ENCODE results near the gene PLEKHA6. TPM values are rescaled to one million over a fixed set of nuclear protein-coding genes. Genes with fewer than 3 reads are reported as not detected.

PLEKHA6 gene
- total and polyA plus RNA-seq, 2 donors (not counting 1 experiment from before 2014, with no cell fraction given): 0.31 to 0.47 TPM

GRCh38 chr1:204322339-204322868, 37.3 kb downstream of the PLEKHA6 start:
- POLR2A ChIA-PET: no interaction called here
- no peaks in the 10 kb centered on the region for H3K36me3 ChIP-seq (replicated peaks in 1 of 2; ENCODE audit: control extremely low read depth in 1 of 2, control insufficient read depth in 1 of 2, extremely low read depth in 1 of 2, insufficient read depth in 2 of 2, low read length in 1 of 2)

GRCh38 chr1:204321665-204322064, 38.1 kb downstream of the PLEKHA6 start:
- no peak overlapping the region for H2AFZ ChIP-seq (ENCODE audit: insufficient read depth, low read depth, low read length, poor library complexity, severe bottlenecking)
- H3K27ac ChIP-seq (ENCODE audit: low read length in 2 of 2): no peak overlapping the region
- H3K9ac ChIP-seq (ENCODE audit: low read length): no peak overlapping the region
- no peak overlapping the region for H3K4me3 ChIP-seq (ENCODE audit: control extremely low read depth in 1 of 5, extremely low read depth in 1 of 5, insufficient read depth in 1 of 5, low read depth in 2 of 5, low read length in 4 of 5)
- Mint-ChIP-seq H3K4me1 (no peaks in the 10 kb centered on the region), H3K27ac (no peak overlapping the region), H3K27me3 (peaks cover 27% of the 10 kb centered on the region), H3K4me3 (no peak overlapping the region), H3K9me3 (ENCODE audit: insufficient read depth) (no peaks in the 10 kb centered on the region)
- CTCF ChIA-PET: no interaction called here
- no peaks in the 10 kb centered on the region for H3K79me2 ChIP-seq (ENCODE audit: control insufficient read depth, insufficient read depth, low read length)
- TF ChIP-seq CTCF (IDR thresholded peaks at IDR 0.05) (no peak), EZH2 (IDR thresholded peaks at IDR 0.05; ENCODE audit: borderline replicate concordance, insufficient read depth, low read depth, low read length, poor library complexity, severe bottlenecking) (no peak)
- POLR2A ChIA-PET: no interaction called here
- H3K4me2 ChIP-seq (replicated peaks; ENCODE audit: low read depth, low read length, poor library complexity, severe bottlenecking): no peak overlapping the region
- DNase-seq (no peak), ATAC-seq (ENCODE audit: low read depth) (no peak)
- H3K27me3 ChIP-seq (replicated peaks in 1 of 4; ENCODE audit: control extremely low read depth in 1 of 4, control insufficient read depth in 3 of 4, insufficient read depth in 4 of 4, low read length in 3 of 4): no peaks in the 10 kb centered on the region
- no peaks in the 10 kb centered on the region for H3K36me3 ChIP-seq (replicated peaks in 1 of 2; ENCODE audit: control extremely low read depth in 1 of 2, control insufficient read depth in 1 of 2, extremely low read depth in 1 of 2, insufficient read depth in 2 of 2, low read length in 1 of 2)
- intact Hi-C loops (cut with micrococcal nuclease): no loop called here
- no peaks in the 10 kb centered on the region for H3K9me3 ChIP-seq (ENCODE audit: control extremely low read depth in 1 of 3, control insufficient read depth in 2 of 3, insufficient read depth in 1 of 3, low read length in 2 of 3)
- no peaks in the 10 kb centered on the region for H3K4me1 ChIP-seq (ENCODE audit: control insufficient read depth in 2 of 2, insufficient read depth in 2 of 2, low read length in 2 of 2)
- WGBS (ENCODE audit: insufficient coverage): 57% methylated on average over 1 of the region's 2 CpGs
- H4K20me1 ChIP-seq (ENCODE audit: control insufficient read depth, insufficient read depth, low read length, poor library complexity, severe bottlenecking): no peaks in the 10 kb centered on the region

More at GRCh38 chr1:204322339-204322868, 37.3 kb downstream of the PLEKHA6 start:
- H3K79me2 ChIP-seq (ENCODE audit: control insufficient read depth, insufficient read depth, low read length): no peaks in the 10 kb centered on the region
- ATAC-seq (ENCODE audit: low read depth) (no peak), DNase-seq (no peak)
- H3K27ac Mint-ChIP-seq: no peak overlapping the region
- 82% methylated on average over 8 of the region's 8 CpGs for WGBS (ENCODE audit: insufficient coverage)
- H3K4me3 Mint-ChIP-seq: no peak overlapping the region
- H3K9me3 ChIP-seq (ENCODE audit: control extremely low read depth in 1 of 3, control insufficient read depth in 2 of 3, insufficient read depth in 1 of 3, low read length in 2 of 3): no peaks in the 10 kb centered on the region
- H4K20me1 ChIP-seq (ENCODE audit: control insufficient read depth, insufficient read depth, low read length, poor library complexity, severe bottlenecking): no peaks in the 10 kb centered on the region
- no peaks in the 10 kb centered on the region for H3K4me1 Mint-ChIP-seq
- H3K9me3 Mint-ChIP-seq (ENCODE audit: insufficient read depth): no peaks in the 10 kb centered on the region
- no peak overlapping the region for H3K9ac ChIP-seq (ENCODE audit: low read length)
- H3K4me2 ChIP-seq (replicated peaks; ENCODE audit: low read depth, low read length, poor library complexity, severe bottlenecking): no peak overlapping the region
- no peak overlapping the region for H3K4me3 ChIP-seq (ENCODE audit: control extremely low read depth in 1 of 5, extremely low read depth in 1 of 5, insufficient read depth in 1 of 5, low read depth in 2 of 5, low read length in 4 of 5)
- TF ChIP-seq CTCF (IDR thresholded peaks at IDR 0.05) (no peak), EZH2 (IDR thresholded peaks at IDR 0.05; ENCODE audit: borderline replicate concordance, insufficient read depth, low read depth, low read length, poor library complexity, severe bottlenecking) (no peak)
- H3K27me3 ChIP-seq (replicated peaks in 1 of 4; ENCODE audit: control extremely low read depth in 1 of 4, control insufficient read depth in 3 of 4, insufficient read depth in 4 of 4, low read length in 3 of 4): no peaks in the 10 kb centered on the region
- CTCF ChIA-PET: no interaction called here
- peaks cover 32% of the 10 kb centered on the region for H3K27me3 Mint-ChIP-seq
- H3K27ac ChIP-seq (ENCODE audit: low read length in 2 of 2): no peak overlapping the region
- intact Hi-C loops (cut with micrococcal nuclease): no loop called here
- H2AFZ ChIP-seq (ENCODE audit: insufficient read depth, low read depth, low read length, poor library complexity, severe bottlenecking): no peak overlapping the region
- no peaks in the 10 kb centered on the region for H3K4me1 ChIP-seq (ENCODE audit: control insufficient read depth in 2 of 2, insufficient read depth in 2 of 2, low read length in 2 of 2)
